ENCODE data around the gene AEBP1. TPM values are rescaled to one million over a fixed set of nuclear protein-coding genes. Genes with fewer than 3 reads are reported as not detected.

AEBP1 gene
- total and polyA plus RNA-seq, 9 donors, result 137 to 563 (median 283) TPM

DNA sequence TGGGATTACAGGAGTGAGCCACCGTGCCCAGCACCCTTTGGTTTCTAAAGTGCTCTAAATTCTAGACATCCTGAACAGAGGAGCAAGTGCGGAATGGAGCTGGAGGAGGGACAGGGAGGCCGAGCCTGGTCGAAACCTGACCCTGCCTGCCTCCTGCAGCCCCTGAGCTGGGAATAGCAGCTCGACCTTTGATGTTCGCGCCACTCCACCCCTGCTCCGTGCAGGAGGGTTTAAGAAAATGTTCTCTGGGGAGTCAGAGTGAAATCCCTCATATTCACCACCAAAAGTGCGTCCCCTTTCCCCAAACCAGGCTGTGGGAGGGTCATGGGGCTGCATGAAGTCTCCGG lies 40.6 kb upstream of the AEBP1 start:
- TF ChIP-seq EP300 (IDR thresholded peaks at IDR 0.05) (no peak), CTCF (IDR thresholded peaks at IDR 0.05) (no peak), POLR2A (IDR thresholded peaks at IDR 0.05) (no peak)
- 34 to 36% (median 36%) methylated on average over 10 of the region's 10 CpGs for WGBS, 3 donors
- Histone ChIP-seq H3K9me3 (no peaks in the 10 kb centered on the region), H3K27ac (peak overlapping the region in 1 of 2 donors; percentile 17), H3K36me3 (no peaks in the 10 kb centered on the region), H3K4me1 (ENCODE audit: insufficient read depth) (peaks cover 15% of the 10 kb centered on the region), H3K27me3 (no peaks in the 10 kb centered on the region), H3K4me3 (no peak overlapping the region)
- DNase-seq, result peak in 1 of 5 donors; percentile 17
- intact Hi-C loops (cut with DNase I), result no loop called here

GRCh38 chr7:44063894-44064651 lies 40.1 kb upstream of the AEBP1 start:
- Histone ChIP-seq H3K9me3 (no peaks in the 10 kb centered on the region), H3K27me3 (no peaks in the 10 kb centered on the region), H3K36me3 (no peaks in the 10 kb centered on the region), H3K4me1 (ENCODE audit: insufficient read depth) (peaks cover 15% of the 10 kb centered on the region), H3K27ac (peak overlapping the region in 1 of 2 donors; percentile 17), H3K4me3 (no peak overlapping the region)
- intact Hi-C loops (cut with DNase I), result no loop called here
- DNase-seq, result peak in 2 of 5 donors; percentile 41 to 45
- no peak for TF ChIP-seq EP300 (IDR thresholded peaks at IDR 0.05)
- no peak for TF ChIP-seq CTCF (IDR thresholded peaks at IDR 0.05)
- TF ChIP-seq POLR2A (IDR thresholded peaks at IDR 0.05), result no peak
- WGBS, 3 donors, result 22 to 35% (median 25%) methylated on average over 13 to 16 of the region's 16 CpGs

GRCh38 chr7:44064791-44065430 lies 39.2 kb upstream of the AEBP1 start:
- Histone ChIP-seq H3K27ac (no peak overlapping the region), H3K36me3 (no peaks in the 10 kb centered on the region), H3K4me3 (no peak overlapping the region), H3K9me3 (no peaks in the 10 kb centered on the region), H3K4me1 (ENCODE audit: insufficient read depth) (peaks cover 15% of the 10 kb centered on the region), H3K27me3 (no peaks in the 10 kb centered on the region)
- peak in 2 of 5 donors; percentile 42 to 50 for DNase-seq
- 4 to 23% (median 7%) methylated on average over 32 to 33 of the region's 33 CpGs for WGBS, 3 donors
- no peak for TF ChIP-seq CTCF (IDR thresholded peaks at IDR 0.05)
- TF ChIP-seq POLR2A (IDR thresholded peaks at IDR 0.05), result no peak
- no peak for TF ChIP-seq EP300 (IDR thresholded peaks at IDR 0.05)
- intact Hi-C loops (cut with DNase I), result no loop called here

DNA sequence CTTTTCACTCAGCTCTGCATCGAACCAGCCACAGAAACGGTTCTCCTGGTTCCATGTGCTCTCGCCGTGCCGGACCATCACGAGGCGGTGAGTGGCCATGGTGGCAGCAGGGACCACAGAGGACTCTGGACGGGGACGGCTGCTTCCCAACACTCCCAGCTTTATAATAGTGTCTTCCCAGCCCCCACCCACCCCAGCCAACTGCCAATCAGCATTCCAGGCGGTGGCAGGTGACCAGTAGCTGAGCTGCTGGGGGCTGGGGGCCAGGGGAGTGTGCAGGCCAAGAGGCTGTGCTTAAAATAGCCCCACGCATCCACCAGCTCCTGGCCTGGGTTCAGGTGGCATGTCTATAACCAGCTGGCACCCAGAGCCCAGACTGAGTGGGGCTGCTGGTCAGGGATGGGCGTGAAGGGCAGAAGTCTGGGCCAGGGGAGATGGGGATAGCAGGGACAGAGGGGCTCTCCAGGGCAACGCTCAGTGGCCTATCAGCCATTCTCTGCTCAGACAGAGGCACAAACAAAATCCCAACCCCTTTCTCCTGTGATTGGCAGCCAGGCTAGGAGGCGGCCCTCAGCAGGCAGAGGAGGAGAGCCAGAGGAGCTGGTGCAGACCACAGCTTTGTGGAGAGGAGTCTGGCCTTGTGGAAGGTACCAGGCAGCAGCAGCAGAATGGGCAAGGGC lies 38.6 kb upstream of the AEBP1 start, which contains the start of gene PGAM2:
TSS of gene PGAM2 (minus strand) at position 137 of the 680 bp plus-strand sequence. CDS start at position 99, 38 bp downstream.
- H3K27ac ChIP-seq, result no peak within 1 kb of the TSS
- peak in 2 of 5 donors; percentile 54 to 57 for DNase-seq
- TF ChIP-seq EP300 (IDR thresholded peaks at IDR 0.05) (no peak), CTCF (IDR thresholded peaks at IDR 0.05) (no peak), POLR2A (IDR thresholded peaks at IDR 0.05) (no peak)
- intact Hi-C loops (cut with DNase I), result no loop called here
- WGBS, 3 donors, result 8 to 16% (median 15%) methylated on average over 14 of the region's 14 CpGs
- H3K9me3 ChIP-seq, result no peaks in the 10 kb centered on the region
- H3K36me3 ChIP-seq, result no peaks in the 10 kb centered on the region
- no peaks in the 10 kb centered on the region for H3K27me3 ChIP-seq
- peaks cover 15% of the 10 kb centered on the region for H3K4me1 ChIP-seq (ENCODE audit: insufficient read depth)
- no peak within 1 kb of the TSS for H3K4me3 ChIP-seq
